Measurements from ENCODE around the gene HRCT1.

- TF ChIP-seq EZH2phosphoT487 (IDR thresholded peaks at IDR 0.05; ENCODE audit: borderline replicate concordance) (no peak), CTCF (conservative IDR thresholded peaks at IDR 0.05; ENCODE audit: low read length) (no peak)
Measured at GRCh38 chr9:35929453-35929718, 23.4 kb downstream of the HRCT1 start.
